NT2/D1 (cell line): ENCODE data around the gene ABCA7.

ENCODE experiments used
- SUZ12 ChIP-seq: IDR thresholded peaks from 2 replicates; pipeline ENCODE4 v1.6.1; 2011; ENCODE audit not compliant: insufficient read length, insufficient read depth; ENCODE audit errors: extremely low read depth
- YY1 ChIP-seq: IDR thresholded peaks from 2 replicates; pipeline ENCODE4 v1.6.1; 2011; ENCODE audit not compliant: insufficient read length, insufficient read depth
- ZNF274 ChIP-seq: IDR thresholded peaks from 2 replicates; pipeline ENCODE4 v1.6.1; 2011; ENCODE audit warnings: mild to moderate bottlenecking, low read depth, low read length

DNA sequence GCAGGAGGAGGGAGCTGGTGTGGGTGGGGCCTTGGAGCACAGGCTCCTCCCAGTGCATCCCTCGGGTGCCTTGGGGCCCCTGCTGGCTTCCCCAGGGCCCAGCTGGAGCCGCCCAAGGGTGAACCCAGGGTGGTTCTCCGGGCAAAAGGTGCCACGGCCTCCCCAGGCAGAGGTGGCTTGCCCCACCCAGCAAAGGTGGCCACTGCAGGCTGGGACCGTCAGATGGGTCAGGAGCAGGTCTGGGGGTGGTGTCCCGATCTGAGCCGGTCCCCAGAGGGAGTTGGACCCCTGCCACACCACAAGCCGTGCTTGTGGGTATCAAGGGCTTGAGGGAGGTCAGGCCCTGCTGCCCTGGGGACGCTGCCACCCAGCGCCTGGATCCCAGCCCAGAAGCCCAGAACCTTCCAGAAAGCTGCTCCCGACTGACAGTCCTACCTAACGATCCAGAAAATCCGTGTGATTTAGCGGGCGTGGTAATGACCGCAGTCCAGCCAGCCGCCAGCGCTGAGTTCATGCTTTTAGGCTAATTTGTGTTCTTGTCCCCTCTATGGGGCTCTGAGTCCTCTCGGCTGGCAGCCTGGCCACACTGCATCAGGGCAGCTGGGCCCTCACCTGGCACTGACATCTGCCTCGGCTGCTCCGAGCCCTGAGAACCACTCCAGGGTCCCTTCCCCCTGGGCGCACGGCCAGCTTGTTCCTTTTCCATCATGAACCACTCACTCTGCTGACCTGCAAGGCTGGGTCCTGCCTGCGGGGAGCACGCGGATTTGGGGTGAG lies 44.7 kb upstream of the ABCA7 start:
- TF ChIP-seq ZNF274: no peak
- no peak for TF ChIP-seq YY1
- TF ChIP-seq SUZ12: no peak
